Epithelial cell of esophagus (primary cell): ENCODE data around the gene C2orf68.
A peak's percentile ranks its signal among the peaks of the same experiment; 100 is the strongest.
"Not testable (repeated sequence)": the region's sequence is repeated elsewhere in the genome, so short reads cannot be mapped to it uniquely, and the experiment has no call there.

ENCODE experiments used
- DNase-seq: peaks from one replicate; pipeline ENCODE4 v3.0.0; 2010; ENCODE audit warnings: low read depth
- H3K4me3 ChIP-seq: 2 replicates; pipeline ENCODE4 v1.5.1; 2011; ENCODE audit warnings: mild to moderate bottlenecking, low read length, control low read depth
- TF ChIP-seq, protein P1 (sequence below): IDR thresholded peaks from 2 replicates; pipeline ENCODE4 v1.5.1; 2011; ENCODE audit warnings: low read depth, mild to moderate bottlenecking, low read length, control low read depth, inconsistent platforms; ENCODE audit not compliant: insufficient read depth; ENCODE audit errors: missing control alignments

The C2orf68 gene

GRCh38 chr2:85611705-85612587, at the start of gene C2orf68:
Gene C2orf68, minus strand, starts transcription at chr2:85612066. Its CDS starts 82 bp downstream, at chr2:85611984.
- TF ChIP-seq, protein P1, sequence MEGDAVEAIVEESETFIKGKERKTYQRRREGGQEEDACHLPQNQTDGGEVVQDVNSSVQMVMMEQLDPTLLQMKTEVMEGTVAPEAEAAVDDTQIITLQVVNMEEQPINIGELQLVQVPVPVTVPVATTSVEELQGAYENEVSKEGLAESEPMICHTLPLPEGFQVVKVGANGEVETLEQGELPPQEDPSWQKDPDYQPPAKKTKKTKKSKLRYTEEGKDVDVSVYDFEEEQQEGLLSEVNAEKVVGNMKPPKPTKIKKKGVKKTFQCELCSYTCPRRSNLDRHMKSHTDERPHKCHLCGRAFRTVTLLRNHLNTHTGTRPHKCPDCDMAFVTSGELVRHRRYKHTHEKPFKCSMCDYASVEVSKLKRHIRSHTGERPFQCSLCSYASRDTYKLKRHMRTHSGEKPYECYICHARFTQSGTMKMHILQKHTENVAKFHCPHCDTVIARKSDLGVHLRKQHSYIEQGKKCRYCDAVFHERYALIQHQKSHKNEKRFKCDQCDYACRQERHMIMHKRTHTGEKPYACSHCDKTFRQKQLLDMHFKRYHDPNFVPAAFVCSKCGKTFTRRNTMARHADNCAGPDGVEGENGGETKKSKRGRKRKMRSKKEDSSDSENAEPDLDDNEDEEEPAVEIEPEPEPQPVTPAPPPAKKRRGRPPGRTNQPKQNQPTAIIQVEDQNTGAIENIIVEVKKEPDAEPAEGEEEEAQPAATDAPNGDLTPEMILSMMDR = no peak
- DNase-seq = peak; percentile 88
- H3K4me3 ChIP-seq = peak within 1 kb of the TSS; percentile 74

- DNase-seq = no peak
- TF ChIP-seq, protein P1 = no peak
- no peak overlapping the region for H3K4me3 ChIP-seq
Observed at GRCh38 chr2:85661139-85661858, 49.4 kb upstream of the C2orf68 start.

DNA sequence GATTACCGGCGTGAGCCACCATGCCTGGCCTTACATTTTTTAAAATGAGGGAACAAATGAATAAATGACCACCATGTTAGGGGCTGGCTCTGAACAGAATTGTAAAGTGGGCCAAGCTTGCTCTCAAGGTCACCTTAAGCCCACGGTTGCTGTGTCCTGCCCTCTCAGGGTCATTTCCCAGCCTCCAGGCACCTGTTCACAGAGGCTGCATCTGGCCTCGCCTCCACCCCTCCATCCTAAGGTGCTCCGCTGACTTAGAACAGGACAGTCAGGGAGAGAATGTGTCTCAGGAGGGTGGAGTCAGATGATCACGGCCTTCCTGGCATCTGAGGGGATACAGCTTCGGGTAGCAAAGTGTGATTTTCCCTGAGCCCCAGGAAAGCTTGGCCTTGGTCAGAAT, 48.9 kb upstream of the C2orf68 start:
- TF ChIP-seq, protein P1 = no peak
- DNase-seq = no peak
- H3K4me3 ChIP-seq = no peak overlapping the region

GRCh38 chr2:85660301-85660700, 48.4 kb upstream of the C2orf68 start:
- not testable (repeated sequence) for H3K4me3 ChIP-seq, DNase-seq

GRCh38 chr2:85659324-85659981, 47.6 kb upstream of the C2orf68 start:
- TF ChIP-seq, protein P1 = no peak
- DNase-seq = no peak
- H3K4me3 ChIP-seq = no peak overlapping the region

DNA sequence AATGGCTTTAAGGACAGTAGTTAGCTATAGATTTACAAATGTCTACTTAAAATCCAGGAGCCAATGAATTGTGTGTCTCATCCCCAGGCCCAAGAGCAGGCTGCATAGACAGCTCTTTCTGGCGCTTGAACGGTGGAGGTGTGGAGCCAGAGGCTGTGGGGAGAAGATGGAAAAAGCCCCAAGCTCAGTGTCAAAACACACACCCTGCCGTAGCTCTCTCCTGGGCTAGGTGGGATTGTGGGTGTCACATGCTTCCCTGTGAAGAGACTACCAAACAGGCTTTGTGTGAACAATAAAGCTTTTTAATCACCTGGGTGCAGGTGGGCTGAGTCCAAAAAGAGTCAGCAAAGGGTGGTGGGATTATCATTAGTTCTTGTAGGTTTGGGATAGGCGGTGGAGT, 45.5 kb upstream of the C2orf68 start:
- not testable (repeated sequence) for DNase-seq, H3K4me3 ChIP-seq

DNA sequence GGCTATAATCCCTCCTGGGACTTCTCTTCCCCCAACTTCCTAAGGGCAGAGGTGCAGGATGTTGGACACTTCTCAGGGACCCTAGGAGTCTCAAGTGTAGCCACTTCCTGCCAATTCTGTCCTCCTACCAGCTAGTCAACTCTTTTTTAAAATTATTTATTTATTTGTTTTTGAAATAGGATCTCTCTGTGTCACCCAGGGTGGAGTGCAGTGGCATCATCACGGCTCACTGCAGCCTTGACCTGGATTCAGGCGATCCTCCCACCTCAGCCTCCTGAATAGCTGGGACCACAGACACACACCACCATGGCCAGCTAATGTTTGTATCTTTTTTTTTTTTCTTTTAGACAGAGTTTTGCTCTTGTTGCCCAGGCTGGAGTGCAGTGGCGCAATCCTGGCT, 44.6 kb upstream of the C2orf68 start:
- H3K4me3 ChIP-seq = no peak overlapping the region
- TF ChIP-seq, protein P1 = no peak
- no peak for DNase-seq

- no peak for DNase-seq
- H3K4me3 ChIP-seq = no peak overlapping the region
- TF ChIP-seq, protein P1 = no peak
Observed at GRCh38 chr2:85655961-85656417, 44.1 kb upstream of the C2orf68 start.
